ENCODE measurements around the gene TRPM1. TPM values are rescaled to one million over a fixed set of nuclear protein-coding genes. Genes with fewer than 3 reads are reported as not detected.

The TRPM1 gene
- total RNA-seq, 2 experiments from 2014 or later = 0.06 TPM; not detected in 1

Small RNA genes within 50 kb of the gene (microRNA-seq; reads per million reads assigned to microRNA genes)
- not detected for gene MIR211

Other genes starting within 250 kb of the TRPM1 start
- 10 to 100 TPM; 14.8 to 16.9 TPM for gene FAN1, start 197.8 kb downstream of the TRPM1 start, total RNA-seq
- 10 to 100 TPM; 19.9 to 21.4 TPM for gene MTMR10, start 110.1 kb downstream of the TRPM1 start, total RNA-seq
- 100 to 1,000 TPM; 163 to 206 TPM for gene KLF13, start 225.1 kb upstream of the TRPM1 start, total RNA-seq